DOHH2 (cell line): ENCODE results near the gene PTF1A.

Source experiments
- H3F3A ChIP-seq: fragments of 200-600 bp; sonication (generic), shearing (Covaris generic); 2 replicates; pipeline ENCODE4 v1.6.0; 2016; ENCODE audit warnings: antibody characterized with exemption, mild to moderate bottlenecking; ENCODE audit not compliant: control insufficient read depth, insufficient read depth
- H3K27ac ChIP-seq: fragments of 200-600 bp; sonication (generic); 2 replicates; pipeline ENCODE4 v1.5.1; 2014; ENCODE audit warnings: low read depth, mild to moderate bottlenecking, low read length, moderate library complexity
- H3K27me3 ChIP-seq: fragments of 200-600 bp; sonication (generic); 2 replicates; pipeline ENCODE4 v1.6.1; 2014; ENCODE audit warnings: mild to moderate bottlenecking, low read length, mixed read lengths; ENCODE audit not compliant: control insufficient read depth
- H3K36me3 ChIP-seq: fragments of 200-600 bp; sonication (generic); 2 replicates; pipeline ENCODE4 v1.6.1; 2014; ENCODE audit warnings: mild to moderate bottlenecking, low read length, moderate library complexity, mixed read lengths; ENCODE audit not compliant: control insufficient read depth
- H3K4me1 ChIP-seq: fragments of 200-600 bp; sonication (generic); 2 replicates; pipeline ENCODE4 v1.6.1; 2014; ENCODE audit warnings: mild to moderate bottlenecking, low read length, mixed read lengths; ENCODE audit not compliant: control insufficient read depth
- H3K4me2 ChIP-seq: fragments of 200-600 bp; sonication (generic); 2 replicates; pipeline ENCODE4 v1.6.0; 2014; ENCODE audit warnings: mild to moderate bottlenecking, low read length, moderate library complexity
- H3K4me3 ChIP-seq: fragments of 200-600 bp; sonication (generic); 2 replicates; pipeline ENCODE4 v1.5.1; 2014; ENCODE audit warnings: mild to moderate bottlenecking, low read length, mixed read lengths
- H3K79me2 ChIP-seq: fragments of 200-600 bp; sonication (generic); 2 replicates; pipeline ENCODE4 v1.6.1; 2014; ENCODE audit warnings: mild to moderate bottlenecking, low read length, mixed read lengths; ENCODE audit not compliant: control insufficient read depth
- H3K9me2 ChIP-seq: fragments of 200-600 bp; sonication (generic); replicated peaks from 2 replicates; pipeline ENCODE4 v1.6.1; 2014; ENCODE audit warnings: mild to moderate bottlenecking, low read length, mixed read lengths; ENCODE audit not compliant: control insufficient read depth
- H3K9me3 ChIP-seq: fragments of 200-600 bp; sonication (generic); 2 replicates; pipeline ENCODE4 v1.6.1; 2014; ENCODE audit warnings: antibody characterized with exemption, low read length, mixed read lengths; ENCODE audit not compliant: control insufficient read depth, insufficient read depth
- H4K20me1 ChIP-seq: fragments of 200-600 bp; sonication (generic); 2 replicates; pipeline ENCODE4 v1.6.0; 2014; ENCODE audit warnings: low read depth, mild to moderate bottlenecking, antibody characterized with exemption, low read length, moderate library complexity; ENCODE audit not compliant: control insufficient read depth, insufficient read depth
- EZH2phosphoT487 ChIP-seq: fragments of 200-600 bp; sonication (generic); IDR thresholded peaks from 2 replicates; pipeline ENCODE4 v1.6.1; 2017; ENCODE audit warnings: borderline replicate concordance, mild to moderate bottlenecking, antibody characterized with exemption, low read length, moderate library complexity, mixed read lengths
- TF ChIP-seq, protein P1 (sequence below): fragments of 200-600 bp; sonication (generic); IDR thresholded peaks from one replicate; pipeline ENCODE4 v1.5.1; 2014; ENCODE audit warnings: antibody characterized with exemption, mild to moderate bottlenecking, low read depth, low read length; ENCODE audit not compliant: poor library complexity, severe bottlenecking

PTF1A gene

DNA sequence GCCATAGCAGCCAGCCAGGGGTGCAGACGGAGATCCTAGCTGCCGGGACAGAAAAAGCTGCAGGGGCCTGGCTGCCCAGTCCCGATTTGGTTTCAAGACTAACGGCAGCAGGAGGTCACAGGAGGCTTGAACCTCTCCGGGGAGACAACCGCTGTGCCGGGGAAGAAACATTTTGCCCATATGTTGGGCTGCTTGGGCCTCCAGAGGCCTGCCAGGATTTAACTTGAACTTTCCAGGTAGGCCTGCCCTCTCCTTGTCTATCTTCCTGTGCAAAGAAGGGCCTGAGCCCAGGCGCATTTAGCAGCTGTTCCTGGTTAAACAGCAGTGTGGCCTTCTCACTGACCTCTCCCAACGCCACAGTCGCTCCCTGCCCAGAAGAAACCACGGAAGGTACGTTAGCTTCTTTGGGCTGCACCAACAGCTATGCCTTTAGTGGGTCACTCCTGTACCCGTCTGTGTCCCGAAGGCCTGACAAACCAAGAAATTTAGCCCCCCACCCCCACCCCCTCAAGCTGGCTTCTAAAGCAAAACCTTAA is 17.1 kb upstream of the PTF1A start:
- no peaks in the 10 kb centered on the region for H3K36me3 ChIP-seq
- no peaks in the 10 kb centered on the region for H3K79me2 ChIP-seq
- 0 out of 2 replicates have a peak, but pooled peaks cover 8% of the 10 kb centered on the region for H3K9me3 ChIP-seq
- no peaks in the 10 kb centered on the region for H3F3A ChIP-seq
- TF ChIP-seq EZH2phosphoT487, result no peak
- TF ChIP-seq, protein P1, sequence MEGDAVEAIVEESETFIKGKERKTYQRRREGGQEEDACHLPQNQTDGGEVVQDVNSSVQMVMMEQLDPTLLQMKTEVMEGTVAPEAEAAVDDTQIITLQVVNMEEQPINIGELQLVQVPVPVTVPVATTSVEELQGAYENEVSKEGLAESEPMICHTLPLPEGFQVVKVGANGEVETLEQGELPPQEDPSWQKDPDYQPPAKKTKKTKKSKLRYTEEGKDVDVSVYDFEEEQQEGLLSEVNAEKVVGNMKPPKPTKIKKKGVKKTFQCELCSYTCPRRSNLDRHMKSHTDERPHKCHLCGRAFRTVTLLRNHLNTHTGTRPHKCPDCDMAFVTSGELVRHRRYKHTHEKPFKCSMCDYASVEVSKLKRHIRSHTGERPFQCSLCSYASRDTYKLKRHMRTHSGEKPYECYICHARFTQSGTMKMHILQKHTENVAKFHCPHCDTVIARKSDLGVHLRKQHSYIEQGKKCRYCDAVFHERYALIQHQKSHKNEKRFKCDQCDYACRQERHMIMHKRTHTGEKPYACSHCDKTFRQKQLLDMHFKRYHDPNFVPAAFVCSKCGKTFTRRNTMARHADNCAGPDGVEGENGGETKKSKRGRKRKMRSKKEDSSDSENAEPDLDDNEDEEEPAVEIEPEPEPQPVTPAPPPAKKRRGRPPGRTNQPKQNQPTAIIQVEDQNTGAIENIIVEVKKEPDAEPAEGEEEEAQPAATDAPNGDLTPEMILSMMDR, result no peak
- H3K27me3 ChIP-seq, result 0 out of 2 replicates have a peak, but pooled peaks cover 2% of the 10 kb centered on the region
- no peak overlapping the region for H3K4me3 ChIP-seq
- no peak overlapping the region for H3K27ac ChIP-seq
- H4K20me1 ChIP-seq, result no peaks in the 10 kb centered on the region
- H3K4me2 ChIP-seq, result no peak overlapping the region
- H3K9me2 ChIP-seq, result no peaks in the 10 kb centered on the region
- no peaks in the 10 kb centered on the region for H3K4me1 ChIP-seq

DNA sequence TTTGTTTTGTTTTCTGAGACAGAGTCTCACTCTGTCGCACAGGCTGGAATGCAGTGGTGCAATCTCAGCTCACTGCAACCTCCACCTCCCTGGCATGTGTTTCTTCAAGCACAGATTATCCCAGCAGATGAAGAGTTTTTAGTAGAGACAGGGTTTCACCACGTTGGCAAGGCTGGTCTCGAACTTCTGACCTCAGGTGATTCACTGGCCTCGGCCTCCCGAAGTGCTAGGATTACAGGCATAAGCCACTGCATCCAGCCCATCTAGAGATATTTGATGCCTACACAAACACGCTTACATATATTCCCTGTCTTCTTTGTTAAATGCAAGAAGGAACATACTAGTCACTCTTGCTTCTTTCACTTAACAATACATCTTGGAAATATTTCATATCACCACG is 5.9 kb upstream of the PTF1A start:
- TF ChIP-seq, protein P1, result no peak
- no peak for TF ChIP-seq EZH2phosphoT487
- H3K27me3 ChIP-seq, result 0 out of 2 replicates have a peak, but pooled peaks cover 2% of the 10 kb centered on the region

DNA sequence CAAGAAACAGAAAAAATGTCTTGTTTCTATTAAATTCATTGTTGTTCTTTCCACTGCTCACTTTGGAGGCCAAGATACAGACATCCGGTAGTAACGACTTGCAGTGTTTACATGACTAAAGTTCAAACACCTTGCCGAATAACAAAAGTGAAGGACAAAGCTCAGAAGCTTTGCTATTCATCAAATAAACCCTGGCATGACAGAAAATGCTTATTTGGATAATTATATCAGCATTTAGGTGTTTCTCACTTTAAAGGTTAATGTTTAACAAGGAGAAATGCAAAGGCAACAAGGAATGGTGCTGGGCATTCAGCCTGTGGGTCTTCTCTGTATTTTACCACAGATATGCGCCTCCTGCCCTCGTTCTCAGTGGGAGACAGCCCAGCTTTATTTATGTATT is 5.4 kb upstream of the PTF1A start:
- TF ChIP-seq, protein P1, result no peak
- TF ChIP-seq EZH2phosphoT487, result no peak
- Histone ChIP-seq H3K4me2 (no peak overlapping the region), H3K27ac (no peak overlapping the region), H3F3A (no peaks in the 10 kb centered on the region), H3K79me2 (no peaks in the 10 kb centered on the region), H3K9me2 (no peaks in the 10 kb centered on the region), H3K4me1 (no peaks in the 10 kb centered on the region), H4K20me1 (no peaks in the 10 kb centered on the region), H3K27me3 (0 out of 2 replicates have a peak, but pooled peaks cover 2% of the 10 kb centered on the region), H3K4me3 (no peak overlapping the region), H3K36me3 (no peaks in the 10 kb centered on the region), H3K9me3 (no peaks in the 10 kb centered on the region)

More for the DNA sequence above, 5.9 kb upstream of the PTF1A start:
- H3K79me2 ChIP-seq, result no peaks in the 10 kb centered on the region
- H3F3A ChIP-seq, result no peaks in the 10 kb centered on the region
- H3K9me3 ChIP-seq, result no peaks in the 10 kb centered on the region
- no peak overlapping the region for H3K27ac ChIP-seq
- no peak overlapping the region for H3K4me3 ChIP-seq
- no peaks in the 10 kb centered on the region for H3K9me2 ChIP-seq
- no peak overlapping the region for H3K4me2 ChIP-seq
- no peaks in the 10 kb centered on the region for H3K4me1 ChIP-seq
- no peaks in the 10 kb centered on the region for H3K36me3 ChIP-seq
- no peaks in the 10 kb centered on the region for H4K20me1 ChIP-seq

DNA sequence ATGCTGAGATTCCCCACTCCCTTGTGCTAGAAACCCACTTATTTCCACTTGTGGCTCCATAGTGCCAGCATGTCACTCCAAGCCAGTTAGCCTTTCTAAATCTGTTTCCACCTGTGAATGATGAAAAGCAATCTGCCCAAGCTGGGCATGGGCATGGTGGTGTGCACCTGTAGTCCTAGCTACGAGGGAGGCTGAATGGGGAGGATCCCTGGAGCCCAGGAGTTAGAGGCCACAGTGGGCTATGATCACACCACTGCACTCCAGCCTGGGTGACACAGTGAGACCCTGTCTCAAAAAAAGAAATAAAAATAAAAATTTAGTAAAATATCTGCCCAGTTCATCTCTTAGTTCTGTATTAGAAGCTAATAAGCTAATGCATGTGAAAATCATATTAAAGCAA is 5.0 kb upstream of the PTF1A start:
- Histone ChIP-seq H3K9me3 (no peaks in the 10 kb centered on the region), H3K4me2 (no peak overlapping the region), H3K4me3 (no peak overlapping the region), H4K20me1 (no peaks in the 10 kb centered on the region), H3K36me3 (no peaks in the 10 kb centered on the region), H3K27ac (no peak overlapping the region), H3K79me2 (no peaks in the 10 kb centered on the region), H3K27me3 (0 out of 2 replicates have a peak, but pooled peaks cover 2% of the 10 kb centered on the region), H3F3A (no peaks in the 10 kb centered on the region), H3K4me1 (no peaks in the 10 kb centered on the region), H3K9me2 (no peaks in the 10 kb centered on the region)
- TF ChIP-seq, protein P1, result no peak
- TF ChIP-seq EZH2phosphoT487, result no peak
